AG09319 (cell line): Measurements from ENCODE around the gene SLC17A8.
"Not testable (repeated sequence)": the region's sequence is repeated elsewhere in the genome, so short reads cannot be mapped to it uniquely, and the experiment has no call there.

Experiments used
- DNase-seq: peaks from one replicate; pipeline ENCODE4 v3.0.0-alpha.2; 2010; ENCODE audit warnings: low read depth; ENCODE audit errors: extremely low read depth
- CTCF ChIP-seq: IDR thresholded peaks from 2 replicates; pipeline ENCODE4 v1.5.1; 2011; ENCODE audit warnings: low read depth, mild to moderate bottlenecking, inconsistent platforms, low read length, moderate library complexity

The SLC17A8 gene

GRCh38 chr12:100332852-100333251 is 24.0 kb upstream of the SLC17A8 start:
- no peak for TF ChIP-seq CTCF
- no peak for DNase-seq

- DNase-seq, result no peak
- TF ChIP-seq CTCF, result no peak
Measured at GRCh38 chr12:100337299-100337698, 19.6 kb upstream of the SLC17A8 start.

GRCh38 chr12:100337727-100338126 is 19.1 kb upstream of the SLC17A8 start:
- TF ChIP-seq CTCF, result no peak
- DNase-seq, result no peak

- no peak for DNase-seq
- TF ChIP-seq CTCF, result no peak
Measured at GRCh38 chr12:100339071-100339470, 17.8 kb upstream of the SLC17A8 start.

- DNase-seq, result not testable (repeated sequence)
Measured at GRCh38 chr12:100342897-100343296, 14.0 kb upstream of the SLC17A8 start.

GRCh38 chr12:100344351-100344750 is 12.5 kb upstream of the SLC17A8 start:
- not testable (repeated sequence) for DNase-seq

- TF ChIP-seq CTCF, result no peak
- no peak for DNase-seq
Measured at GRCh38 chr12:100345020-100345767, 11.7 kb upstream of the SLC17A8 start.

GRCh38 chr12:100346660-100347059 is 10.2 kb upstream of the SLC17A8 start:
- TF ChIP-seq CTCF, result no peak
- DNase-seq, result no peak
